Caco-2 (cell line): ENCODE results near the gene RPL39L. TPM values are rescaled to one million over a fixed set of nuclear protein-coding genes. Genes with fewer than 3 reads are reported as not detected.

Experiments used
- BruUV-seq: library from RNA; stranded (reverse); fragments of 400-500 nt; replicated peaks from 2 replicates; lab custom pipeline; 2021; lab: Mats Ljungman, UMichigan
- CTCF ChIA-PET: fragments of 300-600 bp; sonication (Branson Sonifier 250); formaldehyde crosslinking; loops from one replicate; lab custom pipeline; 2022; ENCODE audit warnings: antibody characterized with exemption; lab: Charles Lee
- POLR2A ChIA-PET: fragments of 300-600 bp; sonication (Branson Sonifier 250); formaldehyde crosslinking; loops from one replicate; lab custom pipeline; 2022; ENCODE audit warnings: antibody characterized with exemption; lab: Charles Lee
- DNase-seq, 2 experiments: peaks; one replicate each; pipeline versions ENCODE4 v3.0.0 to v3.0.0-alpha.2; 2020 to 2022
- H3K27me3 ChIP-seq: replicated peaks from 2 replicates; pipeline ENCODE4 v1.6.0; 2011; ENCODE audit warnings: low read length; ENCODE audit not compliant: control insufficient read depth, insufficient read depth
- H3K36me3 ChIP-seq: 2 replicates; pipeline ENCODE4 v1.5.1; 2011; ENCODE audit warnings: low read length; ENCODE audit not compliant: control insufficient read depth, insufficient read depth
- H3K4me1 ChIP-seq: fragments of 250-450 bp; sonication (Bioruptor Pico); 2 replicates; pipeline ENCODE4 v1.5.1; 2020; ENCODE audit warnings: mild to moderate bottlenecking
- H3K4me3 ChIP-seq: 2 replicates; pipeline ENCODE4 v1.5.1; 2011; ENCODE audit warnings: low read depth, mild to moderate bottlenecking, control low read depth, low read length
- H3K9me3 ChIP-seq: fragments of 250-450 bp; sonication (Bioruptor Pico); 2 replicates; pipeline ENCODE4 v1.5.1; 2020; ENCODE audit warnings: mild to moderate bottlenecking, moderate library complexity
- H3K27ac Mint-ChIP-seq: one replicate; pipeline ENCODE4 v1.8.0; 2022; ENCODE audit warnings: mixed read lengths; ENCODE audit not compliant: unreplicated experiment
- H3K27me3 Mint-ChIP-seq: one replicate; pipeline ENCODE4 v1.8.0; 2022; ENCODE audit warnings: mixed read lengths; ENCODE audit not compliant: insufficient read depth, unreplicated experiment
- H3K36me3 Mint-ChIP-seq: one replicate; pipeline ENCODE4 v1.8.0; 2022; ENCODE audit warnings: mild to moderate bottlenecking, mixed read lengths; ENCODE audit not compliant: insufficient read depth, unreplicated experiment
- H3K4me1 Mint-ChIP-seq: one replicate; pipeline ENCODE4 v1.8.0; 2022; ENCODE audit warnings: low read depth, mixed read lengths; ENCODE audit not compliant: unreplicated experiment
- H3K4me3 Mint-ChIP-seq: one replicate; pipeline ENCODE4 v1.8.0; 2022; ENCODE audit warnings: mild to moderate bottlenecking, moderate library complexity, mixed read lengths; ENCODE audit not compliant: unreplicated experiment
- H3K9me3 Mint-ChIP-seq: one replicate; pipeline ENCODE4 v1.8.0; 2022; ENCODE audit warnings: mixed read lengths; ENCODE audit not compliant: unreplicated experiment
- intact Hi-C: fragments of 100-400 bp; cut with micrococcal nuclease; formaldehyde crosslinking; loops from one replicate; pipeline ENCODE4 v1.10.0; 2022; ENCODE audit not compliant: unreplicated experiment
- total RNA-seq: library from RNA; stranded (reverse); gene quantifications from 2 replicates; pipeline ENCODE4 v1.2.3, GENCODE V29; 2022
- TF ChIP-seq, protein P1 (sequence below), 2 experiments: fragments of 200-600 bp in 1 of 2; IDR thresholded peaks; 1 replicate in 1 of 2; 2 replicates in 1 of 2; pipeline versions ENCODE4 v1.5.1 to v1.8.0; 2011 to 2022; ENCODE audit warnings: antibody characterized with exemption in 1 of 2, control low read depth in 1 of 2, inconsistent platforms in 1 of 2, low read depth in 1 of 2, low read length in 1 of 2, mild to moderate bottlenecking in 1 of 2, moderate library complexity in 1 of 2; ENCODE audit not compliant: insufficient read depth in 1 of 2, severe bottlenecking in 1 of 2, unreplicated experiment in 1 of 2

Gene RPL39L
- total RNA-seq, 1 experiment from 2014 or later: 1.8 TPM

DNA sequence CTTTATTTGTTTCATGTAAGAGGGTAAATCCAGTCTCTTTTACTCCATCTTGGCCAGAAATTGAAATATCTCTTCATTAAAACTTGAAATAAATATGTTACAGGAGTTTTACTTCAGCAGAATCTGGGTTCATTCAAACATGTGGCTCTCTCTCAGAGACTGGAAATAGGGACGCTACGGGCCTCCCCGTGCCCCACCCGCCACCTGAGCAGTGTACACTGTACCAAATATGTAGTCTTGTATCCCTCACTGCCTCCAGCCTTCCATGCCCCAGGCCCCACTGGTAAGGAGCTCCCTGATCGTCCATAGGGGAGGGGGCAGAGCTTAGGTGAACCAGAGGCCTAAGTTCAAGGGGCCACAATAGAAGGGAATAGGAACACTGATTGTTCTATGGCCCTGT, 36.0 kb downstream of the RPL39L start:
- H3K27me3 ChIP-seq: no peaks in the 10 kb centered on the region; the same call in 1 of the 2 replicates
- no peak overlapping the region for H3K4me3 Mint-ChIP-seq
- BruUV-seq: no TSS peak
- TF ChIP-seq, protein P1, sequence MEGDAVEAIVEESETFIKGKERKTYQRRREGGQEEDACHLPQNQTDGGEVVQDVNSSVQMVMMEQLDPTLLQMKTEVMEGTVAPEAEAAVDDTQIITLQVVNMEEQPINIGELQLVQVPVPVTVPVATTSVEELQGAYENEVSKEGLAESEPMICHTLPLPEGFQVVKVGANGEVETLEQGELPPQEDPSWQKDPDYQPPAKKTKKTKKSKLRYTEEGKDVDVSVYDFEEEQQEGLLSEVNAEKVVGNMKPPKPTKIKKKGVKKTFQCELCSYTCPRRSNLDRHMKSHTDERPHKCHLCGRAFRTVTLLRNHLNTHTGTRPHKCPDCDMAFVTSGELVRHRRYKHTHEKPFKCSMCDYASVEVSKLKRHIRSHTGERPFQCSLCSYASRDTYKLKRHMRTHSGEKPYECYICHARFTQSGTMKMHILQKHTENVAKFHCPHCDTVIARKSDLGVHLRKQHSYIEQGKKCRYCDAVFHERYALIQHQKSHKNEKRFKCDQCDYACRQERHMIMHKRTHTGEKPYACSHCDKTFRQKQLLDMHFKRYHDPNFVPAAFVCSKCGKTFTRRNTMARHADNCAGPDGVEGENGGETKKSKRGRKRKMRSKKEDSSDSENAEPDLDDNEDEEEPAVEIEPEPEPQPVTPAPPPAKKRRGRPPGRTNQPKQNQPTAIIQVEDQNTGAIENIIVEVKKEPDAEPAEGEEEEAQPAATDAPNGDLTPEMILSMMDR (IDR thresholded peaks at IDR 0.05; ENCODE audit: insufficient read depth in 1 of 2, low read depth in 1 of 2, low read length in 1 of 2, severe bottlenecking in 1 of 2, unreplicated experiment in 1 of 2): no peak
- H3K4me1 Mint-ChIP-seq: no peaks in the 10 kb centered on the region
- CTCF ChIA-PET: no interaction called here
- H3K36me3 ChIP-seq: no peaks in the 10 kb centered on the region
- H3K4me1 ChIP-seq: no peaks in the 10 kb centered on the region
- no peak overlapping the region for H3K4me3 ChIP-seq
- H3K9me3 ChIP-seq: no peaks in the 10 kb centered on the region
- POLR2A ChIA-PET: no interaction called here
- intact Hi-C loops: no loop called here
- no peak for DNase-seq
- no peaks in the 10 kb centered on the region for H3K36me3 Mint-ChIP-seq
- no peaks in the 10 kb centered on the region for H3K27me3 Mint-ChIP-seq
- no peaks in the 10 kb centered on the region for H3K9me3 Mint-ChIP-seq
- no peak overlapping the region for H3K27ac Mint-ChIP-seq

- no peak for DNase-seq
- no peaks in the 10 kb centered on the region for H3K9me3 Mint-ChIP-seq
- TF ChIP-seq, protein P1 (IDR thresholded peaks at IDR 0.05; ENCODE audit: insufficient read depth in 1 of 2, low read depth in 1 of 2, low read length in 1 of 2, severe bottlenecking in 1 of 2, unreplicated experiment in 1 of 2): no peak
- no peaks in the 10 kb centered on the region for H3K36me3 Mint-ChIP-seq
- H3K27me3 ChIP-seq: no peaks in the 10 kb centered on the region
- no TSS peak for BruUV-seq
- CTCF ChIA-PET: no interaction called here
- H3K9me3 ChIP-seq: no peaks in the 10 kb centered on the region
- no peak overlapping the region for H3K4me3 Mint-ChIP-seq
- intact Hi-C loops: no loop called here
- H3K4me1 ChIP-seq: no peaks in the 10 kb centered on the region
- no peaks in the 10 kb centered on the region for H3K4me1 Mint-ChIP-seq
- no peak overlapping the region for H3K4me3 ChIP-seq
- no peak overlapping the region for H3K27ac Mint-ChIP-seq
- no peaks in the 10 kb centered on the region for H3K36me3 ChIP-seq
- H3K27me3 Mint-ChIP-seq: no peaks in the 10 kb centered on the region
- POLR2A ChIA-PET: no interaction called here
These were observed 37.1 kb downstream of the RPL39L start for GRCh38 chr3:187102073-187102634.

- Mint-ChIP-seq H3K9me3 (no peaks in the 10 kb centered on the region), H3K27me3 (no peaks in the 10 kb centered on the region), H3K4me3 (no peak overlapping the region), H3K27ac (no peak overlapping the region), H3K4me1 (no peaks in the 10 kb centered on the region), H3K36me3 (no peaks in the 10 kb centered on the region)
- TF ChIP-seq, protein P1 (IDR thresholded peaks at IDR 0.05; ENCODE audit: insufficient read depth in 1 of 2, low read depth in 1 of 2, low read length in 1 of 2, severe bottlenecking in 1 of 2, unreplicated experiment in 1 of 2): no peak
- ChIA-PET CTCF (interaction anchor here (0.6 kb wide), 1 partner anchor 11 kb away, joined by 3 read pairs; no protein-coding TSS in a partner anchor), POLR2A (no interaction called here)
- Histone ChIP-seq H3K36me3 (no peaks in the 10 kb centered on the region), H3K27me3 (no peaks in the 10 kb centered on the region), H3K4me3 (no peak overlapping the region), H3K4me1 (no peaks in the 10 kb centered on the region), H3K9me3 (no peaks in the 10 kb centered on the region)
- no TSS peak for BruUV-seq
- no peak for DNase-seq
- intact Hi-C loops: no loop called here
These were observed 37.9 kb downstream of the RPL39L start for GRCh38 chr3:187101184-187102072.
